ENCODE measurements around the gene MYH15. TPM values are rescaled to one million over a fixed set of nuclear protein-coding genes. Genes with fewer than 3 reads are reported as not detected.
"Not testable (repeated sequence)": the region's sequence is repeated elsewhere in the genome, so short reads cannot be mapped to it uniquely, and the experiment has no call there.

MYH15 gene
- total RNA-seq, 4 donors from 2014 or later, result 0.18 to 0.38 TPM; not detected in 2

DNA sequence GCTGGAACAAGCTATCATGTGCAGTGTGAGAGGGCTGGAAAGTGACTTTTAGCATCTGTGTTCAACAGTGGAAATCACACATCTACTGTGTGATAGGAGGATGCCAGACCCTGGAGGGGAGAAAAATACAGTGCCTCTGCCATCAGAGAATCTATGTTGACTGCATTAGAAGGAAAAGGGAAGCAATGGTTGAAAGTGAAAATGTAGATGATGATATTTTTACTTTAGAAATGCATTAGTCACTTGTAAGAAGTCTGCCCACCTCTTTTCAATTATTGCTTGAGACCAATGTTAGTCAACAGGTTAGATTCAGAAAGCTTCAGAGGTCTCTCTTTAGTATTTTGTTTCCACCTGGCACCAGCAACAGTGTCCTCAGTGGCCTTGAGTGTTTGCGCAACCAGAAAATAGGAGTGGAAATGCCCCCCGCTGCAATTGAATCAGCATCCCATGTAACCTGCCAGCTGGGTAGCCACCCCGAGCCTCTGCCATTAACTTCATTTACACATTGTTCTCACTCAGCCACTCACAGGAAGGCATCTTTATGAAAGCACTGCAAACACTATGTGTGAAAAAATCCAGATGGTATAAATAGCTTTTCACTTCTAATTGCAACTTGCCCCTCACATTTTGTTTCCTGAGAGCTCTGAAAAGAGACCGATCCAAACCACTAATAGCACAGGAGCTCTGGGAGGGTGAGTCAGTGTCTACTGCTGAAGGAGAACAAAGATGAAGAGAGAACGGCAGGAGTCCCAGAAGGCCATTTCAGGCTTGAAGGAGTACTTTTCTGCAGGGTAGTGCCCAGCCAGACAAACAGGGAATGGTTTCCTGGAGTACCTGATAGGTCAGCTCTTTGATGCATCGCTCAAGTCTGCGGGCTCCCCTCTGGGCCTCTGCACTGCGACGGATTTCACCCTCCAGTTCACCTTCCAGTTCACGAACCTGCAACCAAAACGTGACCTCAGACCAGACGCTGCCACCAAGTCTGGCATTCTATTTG is 122.0 kb downstream of the MYH15 start:
- no peaks in the 10 kb centered on the region for H3K9me3 ChIP-seq
- H3K4me1 ChIP-seq, result no peaks in the 10 kb centered on the region
- no peak overlapping the region for H3K4me3 ChIP-seq
- H3K27me3 ChIP-seq, result no peaks in the 10 kb centered on the region
- TF ChIP-seq POLR2A (IDR thresholded peaks at IDR 0.05), result no peak
- TF ChIP-seq, protein P1, sequence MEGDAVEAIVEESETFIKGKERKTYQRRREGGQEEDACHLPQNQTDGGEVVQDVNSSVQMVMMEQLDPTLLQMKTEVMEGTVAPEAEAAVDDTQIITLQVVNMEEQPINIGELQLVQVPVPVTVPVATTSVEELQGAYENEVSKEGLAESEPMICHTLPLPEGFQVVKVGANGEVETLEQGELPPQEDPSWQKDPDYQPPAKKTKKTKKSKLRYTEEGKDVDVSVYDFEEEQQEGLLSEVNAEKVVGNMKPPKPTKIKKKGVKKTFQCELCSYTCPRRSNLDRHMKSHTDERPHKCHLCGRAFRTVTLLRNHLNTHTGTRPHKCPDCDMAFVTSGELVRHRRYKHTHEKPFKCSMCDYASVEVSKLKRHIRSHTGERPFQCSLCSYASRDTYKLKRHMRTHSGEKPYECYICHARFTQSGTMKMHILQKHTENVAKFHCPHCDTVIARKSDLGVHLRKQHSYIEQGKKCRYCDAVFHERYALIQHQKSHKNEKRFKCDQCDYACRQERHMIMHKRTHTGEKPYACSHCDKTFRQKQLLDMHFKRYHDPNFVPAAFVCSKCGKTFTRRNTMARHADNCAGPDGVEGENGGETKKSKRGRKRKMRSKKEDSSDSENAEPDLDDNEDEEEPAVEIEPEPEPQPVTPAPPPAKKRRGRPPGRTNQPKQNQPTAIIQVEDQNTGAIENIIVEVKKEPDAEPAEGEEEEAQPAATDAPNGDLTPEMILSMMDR (IDR thresholded peaks at IDR 0.05), result no peak
- no peaks in the 10 kb centered on the region for H3K36me3 ChIP-seq
- DNase-seq, result no peak
- no peak overlapping the region for H3K27ac ChIP-seq

DNA sequence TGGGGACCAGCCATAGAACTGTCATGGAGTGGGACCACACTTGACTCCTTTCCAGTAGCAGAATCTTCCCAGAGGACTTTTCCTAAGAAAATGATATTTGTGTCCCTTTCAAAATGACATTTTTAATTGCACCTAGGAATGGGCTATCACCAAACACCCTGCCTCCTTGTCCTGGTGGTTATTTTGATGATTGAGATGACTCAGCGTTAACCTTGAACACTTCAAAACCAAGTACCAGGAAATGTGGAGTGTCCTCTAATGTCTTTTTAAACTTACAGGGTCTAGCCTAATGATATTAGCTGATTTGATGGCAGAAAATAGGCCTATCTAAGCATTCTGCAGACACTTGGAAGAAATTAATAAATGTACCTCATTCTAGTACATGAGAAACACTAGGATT is 123.3 kb downstream of the MYH15 start:
- Histone ChIP-seq H3K36me3 (no peaks in the 10 kb centered on the region), H3K27me3 (no peaks in the 10 kb centered on the region), H3K27ac (no peak overlapping the region), H3K4me3 (no peak overlapping the region), H3K4me1 (no peaks in the 10 kb centered on the region), H3K9me3 (no peaks in the 10 kb centered on the region)
- DNase-seq, result no peak
- no peak for TF ChIP-seq POLR2A (IDR thresholded peaks at IDR 0.05)
- TF ChIP-seq, protein P1 (IDR thresholded peaks at IDR 0.05), result no peak

DNA sequence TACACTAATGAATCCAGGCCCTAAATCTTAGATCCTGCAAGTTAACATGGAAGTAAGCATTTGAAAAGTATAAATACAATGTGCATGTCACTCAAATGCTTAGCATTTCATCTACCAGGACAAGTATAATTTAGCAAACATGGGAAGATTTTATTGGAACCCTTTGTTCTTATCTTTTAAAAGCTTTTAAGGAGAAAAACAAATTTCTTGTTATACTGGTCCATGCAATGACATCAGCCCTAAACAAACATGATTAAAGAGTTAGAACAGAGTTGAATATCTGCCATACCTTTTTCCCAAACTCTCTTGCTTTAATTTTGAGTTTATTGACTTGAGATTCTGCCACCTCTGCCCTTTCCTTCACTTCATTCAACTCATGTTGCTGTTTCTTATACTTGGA is 127.1 kb downstream of the MYH15 start:
- Histone ChIP-seq H3K27me3 (no peaks in the 10 kb centered on the region), H3K4me3 (no peak overlapping the region), H3K9me3 (no peaks in the 10 kb centered on the region), H3K36me3 (no peaks in the 10 kb centered on the region), H3K4me1 (no peaks in the 10 kb centered on the region), H3K27ac (no peak overlapping the region)
- DNase-seq, result no peak
- TF ChIP-seq POLR2A (IDR thresholded peaks at IDR 0.05), result no peak
- TF ChIP-seq, protein P1 (IDR thresholded peaks at IDR 0.05), result no peak

DNA sequence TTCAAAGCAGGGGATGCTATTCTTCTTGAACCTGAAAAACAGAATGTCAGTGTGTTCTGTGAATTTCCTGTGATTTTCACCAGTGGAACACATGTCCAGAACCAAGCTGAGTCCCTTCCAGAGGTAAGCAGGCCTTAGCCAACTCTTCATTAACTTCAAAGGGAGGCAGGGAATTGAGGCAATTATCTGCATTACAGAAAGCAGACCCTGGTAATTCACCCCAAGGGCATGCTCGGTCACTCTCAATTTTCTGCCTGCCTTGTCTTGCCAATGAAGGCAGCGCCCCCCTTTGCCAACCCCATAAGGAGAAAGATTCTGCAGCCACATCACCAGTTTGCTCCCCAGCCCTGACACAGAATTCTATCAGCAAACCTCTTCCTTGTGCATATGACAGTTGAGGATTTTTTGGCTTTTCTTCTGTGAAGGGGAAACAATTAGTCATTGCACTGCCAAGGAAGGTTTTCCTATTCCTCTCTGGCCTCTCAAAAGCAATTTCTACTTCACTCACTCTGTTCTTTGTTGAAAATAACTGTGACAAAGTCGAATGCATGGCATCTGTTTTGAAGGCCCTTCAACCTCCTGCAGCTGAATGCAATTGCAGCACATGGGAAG is 128.8 kb downstream of the MYH15 start:
- Histone ChIP-seq H3K4me3 (no peak overlapping the region), H3K27me3 (no peaks in the 10 kb centered on the region), H3K9me3 (no peaks in the 10 kb centered on the region), H3K4me1 (no peaks in the 10 kb centered on the region), H3K36me3 (no peaks in the 10 kb centered on the region), H3K27ac (no peak overlapping the region)
- no peak for DNase-seq
- no peak for TF ChIP-seq POLR2A (IDR thresholded peaks at IDR 0.05)
- TF ChIP-seq, protein P1 (IDR thresholded peaks at IDR 0.05), result no peak

DNA sequence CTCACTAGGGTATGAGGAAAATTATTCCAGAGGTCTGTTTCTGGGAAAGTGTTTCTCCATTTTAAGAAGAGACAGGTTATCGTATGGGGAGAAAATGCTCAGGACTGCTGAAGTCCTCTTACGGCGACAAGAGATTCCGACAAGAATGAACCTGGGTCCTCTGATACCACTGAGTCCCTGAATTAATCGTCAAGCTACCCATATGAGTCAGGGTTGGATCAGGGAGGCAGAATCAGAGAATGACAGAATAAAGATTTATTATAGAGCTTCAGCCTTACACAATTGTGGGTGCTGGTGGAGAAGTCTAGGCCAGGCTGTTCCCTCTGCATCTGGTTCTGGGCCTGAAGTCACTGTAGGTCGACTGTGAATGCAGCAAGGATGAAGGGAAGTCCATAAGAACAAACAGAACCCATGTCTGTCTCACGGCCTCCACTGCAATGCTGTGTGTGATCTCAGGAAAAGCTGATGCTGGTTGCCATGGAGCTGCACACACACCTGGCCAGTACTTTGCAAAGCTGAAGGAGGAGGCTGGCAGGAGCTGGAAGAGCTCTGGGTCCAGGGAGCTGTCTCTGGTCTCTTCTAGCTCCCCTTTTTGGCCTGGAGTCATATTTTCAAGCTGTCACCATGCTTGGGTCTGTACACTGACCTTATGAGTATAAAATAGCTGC is 130.1 kb downstream of the MYH15 start:
- Histone ChIP-seq H3K36me3 (no peaks in the 10 kb centered on the region), H3K27me3 (no peaks in the 10 kb centered on the region), H3K4me3 (no peak overlapping the region), H3K27ac (no peak overlapping the region), H3K9me3 (no peaks in the 10 kb centered on the region), H3K4me1 (no peaks in the 10 kb centered on the region)
- TF ChIP-seq POLR2A (IDR thresholded peaks at IDR 0.05), result no peak
- TF ChIP-seq, protein P1 (IDR thresholded peaks at IDR 0.05), result no peak
- no peak for DNase-seq

DNA sequence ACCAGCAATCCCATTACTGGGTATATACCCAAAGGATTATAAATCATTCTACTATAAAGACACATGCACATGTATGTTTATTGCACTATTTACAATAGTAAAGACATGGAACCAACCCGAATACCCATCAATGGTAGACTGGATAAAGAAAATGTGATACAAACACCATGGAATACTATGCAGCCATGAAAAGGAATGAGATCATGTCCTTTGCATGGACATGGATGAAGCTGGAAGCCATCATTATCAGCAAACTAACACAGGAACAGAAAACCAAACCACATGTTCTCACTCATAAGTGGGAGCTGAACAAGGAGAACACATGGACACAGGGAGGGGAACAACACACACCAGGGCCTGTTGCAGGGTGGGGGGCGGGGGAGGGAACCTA is 131.4 kb downstream of the MYH15 start:
- not testable (repeated sequence) for H3K9me3 ChIP-seq, H3K4me1 ChIP-seq, H3K36me3 ChIP-seq, DNase-seq, H3K27ac ChIP-seq, H3K27me3 ChIP-seq, H3K4me3 ChIP-seq

Data from Peyer's patch (tissue), 4 donors.